HG03103 (cell line): ENCODE measurements around the gene ITSN1.
"Not testable (repeated sequence)": the region's sequence is repeated elsewhere in the genome, so short reads cannot be mapped to it uniquely, and the experiment has no call there.

Experiments
- ATAC-seq: cut with Tn5 transposase; IDR thresholded peaks from one replicate; pipeline ENCODE4 v1.9.1; 2021; ENCODE audit warnings: low read depth; ENCODE audit not compliant: unreplicated experiment

ITSN1 gene

DNA sequence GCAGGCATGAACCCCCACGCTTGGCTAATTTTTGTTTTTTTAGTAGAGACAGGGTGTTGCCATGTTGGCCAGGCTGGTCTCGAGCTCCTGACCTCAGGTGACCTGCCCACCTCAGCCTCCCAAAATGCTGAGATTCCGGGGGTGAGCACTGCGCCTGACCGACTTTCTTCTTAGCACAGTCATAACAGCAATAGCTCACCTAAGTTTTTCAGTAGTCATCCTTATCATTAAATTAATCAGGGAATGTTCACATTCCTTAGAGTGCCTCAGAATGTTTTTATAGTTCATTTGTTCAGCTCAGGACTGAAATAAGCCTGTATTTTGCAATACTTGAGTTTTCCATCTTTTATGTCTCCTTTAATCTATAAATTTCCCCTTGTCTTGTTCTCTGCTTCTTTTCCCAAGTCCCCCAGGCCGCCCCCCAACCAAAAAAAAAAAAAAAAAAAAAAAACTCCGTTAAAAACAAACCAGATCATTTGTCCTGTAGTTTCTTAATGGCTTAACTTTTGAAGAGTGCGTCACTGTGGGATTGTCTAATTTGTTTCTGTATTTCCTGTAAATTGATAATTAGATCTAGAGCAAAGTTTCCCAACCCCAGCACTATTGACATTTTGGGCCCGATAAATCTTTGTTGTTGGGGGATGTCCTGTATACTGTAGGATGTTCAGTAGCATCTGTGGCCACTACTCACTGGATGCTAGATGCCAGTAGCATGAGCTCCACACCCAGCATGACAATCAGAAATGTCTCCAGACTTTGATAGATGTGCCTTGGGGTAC, 120.7 kb downstream of the ITSN1 start:
- ATAC-seq = no peak

DNA sequence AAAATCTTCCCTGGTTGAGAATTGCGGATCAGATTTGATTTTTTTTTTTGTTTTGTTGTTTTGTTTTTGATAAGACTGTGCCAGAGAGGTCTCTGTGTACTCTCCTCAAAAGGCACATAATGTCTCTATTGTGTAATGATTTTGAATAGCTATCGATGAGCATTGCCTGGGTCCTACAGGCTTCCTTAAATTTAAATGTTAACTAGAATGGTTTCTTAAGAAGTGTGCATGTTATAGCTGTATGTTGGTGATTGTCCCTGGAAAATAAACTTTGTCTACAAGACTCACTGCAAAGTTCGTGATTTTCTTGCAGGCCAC, 121.2 kb downstream of the ITSN1 start:
- ATAC-seq = no peak

DNA sequence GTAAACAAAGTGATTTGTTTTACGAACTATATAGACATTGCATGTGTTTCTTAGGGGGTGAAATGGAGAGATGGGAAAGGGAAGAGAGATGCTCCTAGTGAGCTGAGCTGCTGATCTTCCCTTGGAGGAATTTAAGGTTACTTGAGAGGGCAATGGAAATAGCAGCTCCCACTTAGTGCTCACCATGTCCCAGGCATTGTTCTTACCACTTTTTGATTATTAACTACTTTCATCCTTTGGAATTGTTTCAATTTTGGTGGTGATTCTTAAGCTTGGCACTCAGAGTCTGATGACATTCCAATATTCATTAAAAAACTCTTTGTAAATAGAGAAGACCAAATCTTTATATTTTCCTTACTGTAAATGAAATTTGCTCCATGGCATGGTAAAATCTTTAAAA, 124.9 kb downstream of the ITSN1 start:
- no peak for ATAC-seq

DNA sequence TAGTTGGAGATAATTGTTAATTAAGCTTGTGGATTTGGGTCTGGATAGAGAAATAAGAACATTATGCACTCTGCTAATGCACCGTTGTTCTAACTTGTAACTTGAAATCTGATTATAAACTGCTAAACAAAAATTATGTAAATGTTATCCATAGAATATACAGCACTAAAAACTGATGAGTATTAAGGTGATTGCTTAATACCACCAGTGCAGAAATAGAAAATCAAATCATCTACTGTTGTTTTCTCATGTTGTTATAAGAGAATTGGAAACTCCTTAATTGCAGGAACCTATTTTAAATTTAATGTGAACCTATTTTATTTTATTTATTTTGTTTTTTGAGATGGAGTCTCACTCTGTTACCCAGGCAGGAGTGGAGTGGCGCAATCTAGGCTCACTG, 125.7 kb downstream of the ITSN1 start:
- ATAC-seq = no peak

DNA sequence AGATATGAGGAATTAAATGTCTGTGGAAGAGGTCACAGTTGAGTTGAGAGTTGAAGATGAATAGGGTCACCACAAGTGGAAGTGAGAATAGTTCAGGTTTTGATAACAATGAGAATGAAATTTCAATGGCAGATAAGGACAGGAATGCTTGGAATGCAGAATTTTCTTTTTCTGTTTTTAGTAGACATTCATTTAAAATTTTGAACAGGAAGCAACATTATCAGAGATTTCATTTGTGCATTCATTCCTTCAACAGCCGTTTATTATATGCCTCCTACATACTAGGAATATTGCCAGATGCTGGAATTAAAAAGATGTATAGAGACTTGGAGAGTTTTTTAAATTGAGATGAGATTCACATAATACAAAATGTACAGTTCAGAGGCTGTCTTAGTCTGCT, 126.8 kb downstream of the ITSN1 start:
- no peak for ATAC-seq

DNA sequence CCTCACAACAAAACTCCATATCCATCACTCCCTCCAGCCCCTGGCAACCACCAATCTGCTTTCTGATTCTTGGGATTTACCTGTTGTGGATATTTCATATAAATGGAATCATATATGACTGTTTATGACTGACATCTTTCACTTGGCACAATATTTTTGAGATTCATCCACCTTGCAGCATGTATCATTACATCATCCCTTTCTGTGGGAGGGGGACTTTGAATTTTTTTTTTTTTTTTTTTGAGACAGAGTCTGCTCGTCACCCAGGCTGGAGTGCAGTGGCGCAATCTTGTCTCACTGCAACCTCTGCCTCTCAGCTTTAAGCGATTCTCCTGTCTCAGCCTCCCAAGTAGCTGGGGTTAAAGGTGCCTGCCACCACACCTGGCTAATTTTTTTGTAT, 128.2 kb downstream of the ITSN1 start:
- no peak for ATAC-seq

DNA sequence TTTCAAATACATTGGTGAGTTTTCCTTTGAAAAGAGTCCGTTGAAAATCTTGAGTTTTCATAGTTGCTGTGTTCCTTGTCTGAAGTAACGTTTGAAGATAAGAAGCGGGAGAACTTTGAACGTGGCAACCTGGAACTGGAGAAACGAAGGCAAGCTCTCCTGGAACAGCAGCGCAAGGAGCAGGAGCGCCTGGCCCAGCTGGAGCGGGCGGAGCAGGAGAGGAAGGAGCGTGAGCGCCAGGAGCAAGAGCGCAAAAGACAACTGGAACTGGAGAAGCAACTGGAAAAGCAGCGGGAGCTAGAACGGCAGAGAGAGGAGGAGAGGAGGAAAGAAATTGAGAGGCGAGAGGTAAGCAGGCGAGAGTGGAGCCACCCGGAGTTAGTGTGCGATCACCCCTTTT, 129.7 kb downstream of the ITSN1 start:
- no peak for ATAC-seq

DNA sequence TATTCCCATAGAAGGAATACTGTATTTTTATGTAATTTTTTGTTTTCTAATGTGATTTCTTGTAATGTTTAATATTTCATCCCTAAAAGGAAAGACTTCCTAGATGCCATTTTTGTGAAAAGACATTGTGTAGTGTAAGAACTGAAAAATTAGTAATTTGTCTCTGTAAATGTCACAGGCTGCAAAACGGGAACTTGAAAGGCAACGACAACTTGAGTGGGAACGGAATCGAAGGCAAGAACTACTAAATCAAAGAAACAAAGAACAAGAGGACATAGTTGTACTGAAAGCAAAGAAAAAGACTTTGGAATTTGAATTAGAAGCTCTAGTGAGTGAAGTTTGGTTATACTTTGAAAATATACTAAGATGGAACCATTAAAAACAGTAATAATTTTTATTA, 132.2 kb downstream of the ITSN1 start:
- no peak for ATAC-seq

DNA sequence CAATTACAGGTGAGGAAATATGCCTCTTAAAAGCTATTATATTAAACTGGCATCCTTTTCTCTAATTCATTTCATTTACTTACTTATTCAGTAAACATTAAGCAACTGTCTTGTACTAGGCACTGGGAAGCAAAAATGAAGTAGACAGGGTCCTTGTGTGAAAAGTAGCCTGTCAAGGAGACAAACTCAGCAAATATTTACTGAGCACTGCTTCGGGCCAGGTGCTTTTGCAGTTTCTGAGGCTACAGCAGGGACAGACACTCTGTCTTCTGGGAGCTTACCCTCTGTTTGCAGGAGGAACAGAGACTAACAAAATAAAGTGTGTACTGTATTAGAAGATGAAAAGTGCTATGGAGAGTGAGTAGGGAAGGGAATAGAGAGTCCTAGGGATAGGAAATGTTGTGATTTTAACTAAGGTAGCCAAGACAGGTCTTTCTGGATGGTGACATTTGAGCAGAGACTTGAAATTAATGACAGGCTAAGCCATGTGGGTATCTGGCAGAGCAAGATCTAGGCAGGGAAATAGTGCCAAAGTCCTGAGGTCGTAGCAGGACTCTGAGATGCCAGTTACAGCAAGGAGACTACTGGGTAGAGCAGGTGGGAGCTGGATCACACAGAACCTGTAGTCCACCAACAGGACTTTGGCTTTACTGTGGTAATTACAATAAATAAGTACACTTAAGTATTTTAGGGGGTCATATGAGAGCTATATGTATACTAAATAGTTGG, 133.0 kb downstream of the ITSN1 start:
- ATAC-seq = no peak

DNA sequence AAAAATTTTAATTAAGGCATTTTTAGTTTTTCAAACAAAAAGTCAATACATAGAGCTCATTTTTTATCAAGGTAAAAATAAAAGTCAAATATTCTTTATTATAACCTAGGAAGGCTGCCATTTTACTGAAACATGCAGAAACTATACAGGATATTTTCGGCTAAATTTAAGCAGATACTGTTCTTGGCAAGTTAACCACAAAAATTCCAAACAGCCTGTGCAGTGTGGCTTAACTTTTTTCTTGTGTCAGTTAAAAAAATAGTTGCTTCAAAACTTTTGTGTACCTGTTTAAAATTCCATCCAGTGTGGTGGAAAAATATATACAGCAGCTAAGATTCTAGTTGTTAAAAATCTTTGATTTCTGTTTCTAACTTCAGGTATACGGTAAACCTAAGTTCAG, 138.3 kb downstream of the ITSN1 start:
- ATAC-seq = no peak

DNA sequence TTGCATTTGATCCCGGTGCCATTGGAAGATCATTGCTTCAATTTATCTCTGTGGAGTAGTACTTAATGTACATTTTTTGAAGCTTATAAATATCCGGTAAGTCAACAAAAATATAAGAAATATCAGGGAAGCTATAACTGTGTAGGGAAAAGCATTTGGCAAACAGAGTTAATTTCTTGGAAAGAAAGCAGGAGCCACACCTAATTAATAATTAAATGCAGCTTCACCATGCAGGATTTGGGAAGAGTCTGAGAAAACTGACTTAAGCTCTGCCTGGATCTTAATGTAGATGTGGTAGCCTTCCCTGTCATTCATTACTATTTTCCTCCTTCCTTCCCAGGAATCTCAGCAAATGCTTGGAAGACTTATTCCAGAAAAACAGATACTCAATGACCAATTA, 138.8 kb downstream of the ITSN1 start:
- no peak for ATAC-seq

DNA sequence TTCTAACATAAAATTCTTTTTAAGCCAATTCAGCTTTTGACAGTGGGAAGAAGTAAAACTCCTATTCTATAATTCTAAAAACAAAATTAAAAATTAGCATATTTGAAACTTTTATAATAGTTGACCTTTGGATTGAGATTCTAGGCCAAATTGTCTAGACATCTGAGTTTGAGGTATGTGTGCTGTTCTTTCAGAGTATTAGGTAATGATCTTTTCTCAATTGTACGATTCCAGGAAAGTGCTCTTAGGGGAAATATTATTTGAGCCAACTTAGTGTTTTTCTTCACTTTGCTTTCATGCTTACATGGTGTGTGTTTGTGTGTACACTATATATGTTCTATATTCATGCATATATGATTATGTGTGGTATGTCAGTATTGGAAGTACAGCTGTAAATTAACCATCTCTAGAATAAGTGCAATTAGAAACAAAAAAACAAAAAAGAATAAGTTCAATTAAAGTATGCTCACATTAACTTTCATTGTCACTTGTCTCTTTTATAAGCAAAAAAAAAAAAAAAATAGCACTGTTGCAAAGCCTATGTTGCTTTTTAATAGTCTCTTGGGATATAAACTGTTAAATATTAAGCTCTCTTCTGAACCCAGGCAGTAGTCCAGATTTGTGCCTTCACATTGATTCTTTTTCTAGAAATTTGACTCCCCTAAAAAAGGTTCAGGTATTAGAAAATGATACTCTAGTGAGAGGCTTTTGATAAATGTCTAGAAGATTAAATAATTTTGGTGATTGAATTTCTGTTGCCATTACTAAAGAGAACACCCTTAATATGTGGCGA, 141.1 kb downstream of the ITSN1 start:
- no peak for ATAC-seq

DNA sequence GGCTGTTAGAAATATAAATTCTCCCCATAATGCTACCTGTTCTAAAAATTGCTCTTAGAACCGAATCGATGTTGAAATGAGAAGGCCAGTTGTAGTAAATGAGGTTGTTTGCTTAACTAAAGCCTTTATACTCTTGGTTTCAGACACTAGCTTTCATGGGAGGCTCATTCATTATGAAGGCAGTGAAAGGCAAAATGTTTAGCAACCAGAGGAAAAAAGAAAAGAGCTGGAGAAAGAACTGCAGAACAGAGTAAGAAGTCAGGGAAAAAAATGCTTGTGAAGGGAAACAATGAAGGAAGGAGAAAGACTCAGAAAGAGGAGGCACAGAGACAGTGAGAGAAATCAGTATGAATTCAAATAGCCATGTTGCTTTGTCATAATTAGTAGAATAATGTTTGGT, 145.1 kb downstream of the ITSN1 start:
- no peak for ATAC-seq

DNA sequence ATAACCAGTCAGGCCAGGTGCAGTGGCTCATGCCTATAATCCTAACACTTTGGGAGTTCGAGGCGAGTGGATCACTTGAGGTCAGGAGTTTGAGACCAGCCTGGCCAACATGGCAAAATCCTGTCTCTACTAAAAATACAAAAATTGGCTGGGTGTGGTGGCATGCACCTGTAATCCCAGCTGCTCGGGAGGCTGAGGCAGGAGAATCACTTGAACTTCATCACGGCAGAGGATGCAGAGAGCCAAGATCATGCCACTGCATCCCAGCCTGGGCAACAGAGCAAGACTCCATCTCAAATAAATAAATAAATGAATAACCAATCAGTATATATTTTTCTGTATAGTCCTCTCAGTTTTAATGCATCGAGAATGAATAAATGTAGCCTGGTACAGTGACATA, 146.1 kb downstream of the ITSN1 start:
- ATAC-seq = not testable (repeated sequence)

DNA sequence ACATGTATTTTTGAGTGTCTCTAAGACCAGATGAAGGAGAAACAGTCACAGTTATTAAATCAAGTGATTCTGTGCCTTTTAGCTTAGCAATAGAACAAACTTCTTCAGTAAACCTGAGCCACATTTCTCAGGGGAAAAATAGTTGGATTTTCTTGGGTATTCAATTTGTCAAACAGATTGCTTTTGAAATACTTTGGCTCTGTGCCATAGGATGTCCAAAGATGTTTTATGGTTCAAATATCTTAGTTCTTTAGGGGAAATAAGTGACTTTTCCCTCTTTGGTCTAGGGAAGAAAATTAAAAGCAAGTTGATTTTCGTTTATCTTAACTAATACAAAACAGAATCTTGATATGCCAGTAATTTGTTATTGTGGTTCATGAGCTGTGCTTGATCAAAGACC, 147.4 kb downstream of the ITSN1 start:
- no peak for ATAC-seq

DNA sequence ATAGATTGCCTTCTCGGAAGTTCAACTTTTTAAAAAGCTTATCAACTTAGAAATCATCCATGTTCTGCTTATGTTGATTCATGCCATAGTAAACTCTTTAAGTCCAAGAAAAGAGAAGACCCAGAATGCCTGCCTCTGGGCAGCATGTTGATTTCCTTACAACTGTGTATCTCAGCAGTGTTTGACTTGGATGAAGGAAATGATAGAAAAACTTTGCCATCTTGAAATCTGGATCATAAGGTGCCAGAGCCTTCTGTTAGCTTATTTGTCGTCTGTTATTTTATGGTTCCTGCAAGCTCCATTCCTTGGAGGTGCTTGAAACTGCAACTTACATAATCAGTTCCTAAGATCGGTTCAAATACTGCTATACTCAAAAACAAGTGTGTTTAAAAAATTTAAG, 148.8 kb downstream of the ITSN1 start:
- no peak for ATAC-seq

DNA sequence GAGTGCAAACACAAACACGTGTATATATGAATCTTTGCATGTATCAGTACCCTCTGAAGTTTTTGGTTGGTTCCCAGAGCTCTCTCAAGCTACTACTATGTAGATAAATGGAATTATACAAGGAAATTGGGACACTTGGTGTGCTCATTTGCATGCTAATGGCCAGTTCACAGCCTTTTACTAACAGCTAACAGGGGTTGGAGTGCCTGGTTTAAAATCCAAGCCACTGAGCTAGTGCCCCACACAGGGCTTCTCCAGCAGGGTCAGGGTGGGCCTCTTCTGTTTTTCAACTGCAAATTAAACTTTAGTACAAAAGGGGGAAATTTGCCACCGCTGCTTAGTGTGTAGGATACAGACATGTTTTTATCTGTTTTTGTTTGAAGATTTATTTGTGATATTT, 152.3 kb downstream of the ITSN1 start:
- no peak for ATAC-seq

DNA sequence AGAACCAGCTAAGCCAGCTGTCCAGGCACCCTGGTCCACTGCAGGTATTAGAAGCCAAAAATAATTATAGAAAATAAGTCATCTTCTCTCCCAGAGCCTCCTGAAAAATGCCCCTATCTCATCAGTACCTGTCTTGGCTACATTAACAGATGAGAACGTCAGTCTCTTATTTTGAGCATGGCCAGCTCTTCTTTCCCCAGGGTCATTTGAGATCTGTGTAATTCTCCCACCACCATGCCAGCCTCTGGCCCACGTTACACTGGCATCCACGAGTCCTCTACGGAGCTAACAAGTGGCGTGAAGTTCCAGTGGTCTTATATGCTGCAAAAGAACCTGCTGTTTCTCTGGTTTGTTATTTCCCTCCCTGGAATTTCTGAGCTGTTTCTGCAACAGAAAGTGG, 155.3 kb downstream of the ITSN1 start:
- ATAC-seq = no peak

DNA sequence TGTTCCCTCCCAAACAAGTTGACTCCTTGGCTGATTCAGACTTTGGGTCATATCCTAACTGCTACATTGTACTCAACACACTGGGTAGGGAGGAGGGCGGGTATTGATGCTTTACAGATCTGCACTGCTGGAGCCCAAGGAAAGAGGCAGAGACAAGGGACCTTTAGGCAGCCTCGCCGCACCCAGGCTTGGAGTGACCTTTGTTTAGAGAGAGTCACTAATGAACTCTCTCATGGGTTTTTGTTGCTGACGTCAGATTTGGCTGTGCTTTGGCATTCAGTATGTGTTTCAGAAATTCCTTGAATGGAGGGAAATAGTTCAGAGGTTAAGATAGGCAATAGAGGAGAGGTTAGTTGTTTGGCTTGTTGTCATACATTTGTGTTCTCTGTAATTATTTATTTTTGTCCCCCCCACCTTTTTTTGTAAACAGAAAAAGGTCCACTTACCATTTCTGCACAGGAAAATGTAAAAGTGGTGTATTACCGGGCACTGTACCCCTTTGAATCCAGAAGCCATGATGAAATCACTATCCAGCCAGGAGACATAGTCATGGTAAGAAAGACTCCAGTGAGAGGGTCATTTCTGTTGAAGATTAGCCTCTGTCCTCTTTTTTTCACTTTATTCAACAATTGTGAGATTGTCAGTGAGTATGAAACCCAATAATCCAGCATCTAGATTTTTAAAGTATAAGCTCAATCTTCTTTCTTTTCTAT, 157.2 kb downstream of the ITSN1 start:
- ATAC-seq = no peak

DNA sequence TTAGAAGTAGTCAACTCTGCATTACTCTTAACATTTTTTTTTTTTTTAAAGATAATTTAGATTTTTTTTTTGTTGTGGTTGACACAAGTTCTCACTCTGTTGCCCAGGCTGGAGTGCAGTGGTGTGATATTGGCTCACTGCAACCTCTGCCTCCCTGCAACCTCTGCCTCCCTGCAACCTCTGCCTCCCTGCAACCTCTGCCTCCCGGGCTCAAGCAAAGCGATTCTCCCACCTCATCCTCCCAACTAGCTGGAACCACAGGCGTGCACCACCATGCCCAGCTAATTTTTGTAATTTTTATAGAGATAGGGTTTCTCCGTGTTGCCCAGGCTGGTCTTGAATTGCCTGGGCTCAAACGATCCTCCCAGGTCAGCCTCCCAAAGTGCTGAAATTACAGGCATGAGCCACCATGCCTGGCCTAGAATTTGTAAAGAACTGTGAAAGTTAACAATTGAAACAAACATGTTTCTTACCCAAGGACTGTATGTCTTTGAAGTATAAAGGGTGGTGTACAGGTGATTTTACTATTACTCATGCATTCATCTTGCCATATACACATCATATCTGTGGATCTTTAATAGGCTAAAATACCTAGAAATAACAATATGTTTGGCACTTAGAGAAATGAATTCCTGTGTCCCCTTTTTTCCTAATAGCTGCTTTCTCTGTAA, 158.6 kb downstream of the ITSN1 start:
- no peak for ATAC-seq
